AG04450 (cell line): ENCODE results near the gene ISLR2. TPM values are rescaled to one million over a fixed set of nuclear protein-coding genes. Genes with fewer than 3 reads are reported as not detected.
"Not testable (repeated sequence)": the region's sequence is repeated elsewhere in the genome, so short reads cannot be mapped to it uniquely, and the experiment has no call there.

ENCODE experiments used
- CTCF ChIA-PET: fragments of 300-600, 350-600 bp; formaldehyde crosslinking; extraction: SDS; loops from one replicate; lab custom pipeline; 2022; ENCODE audit warnings: antibody characterized with exemption, inconsistent platforms; lab: Charles Lee
- POLR2A ChIA-PET: fragments of 350-600 bp; formaldehyde crosslinking; extraction: SDS; loops from one replicate; lab custom pipeline; 2021; ENCODE audit warnings: antibody characterized with exemption, inconsistent platforms; lab: Yijun Ruan, JAX
- DNase-seq: peaks from one replicate; pipeline ENCODE4 v3.0.0-alpha.2; 2011; ENCODE audit warnings: low read depth, low spot score
- H3K27ac ChIP-seq: one replicate; pipeline ENCODE4 v1.5.1; 2012; ENCODE audit warnings: low read depth, low read length, control low read depth
- H3K27me3 ChIP-seq: one replicate; pipeline ENCODE4 v1.6.0; 2012; ENCODE audit warnings: low read length; ENCODE audit not compliant: control insufficient read depth, insufficient read depth
- H3K4me3 ChIP-seq: 2 replicates; pipeline ENCODE4 v1.5.1; 2011; ENCODE audit warnings: mild to moderate bottlenecking, low read depth, low read length, control low read depth
- H3K9me3 ChIP-seq: 2 replicates; pipeline ENCODE4 v1.5.1; 2012; ENCODE audit warnings: low read length; ENCODE audit not compliant: control insufficient read depth, insufficient read depth
- CTCF ChIP-seq: IDR thresholded peaks from 2 replicates; pipeline ENCODE4 v1.5.1; 2011; ENCODE audit warnings: low read depth, low read length, control low read depth, inconsistent platforms
- polyA plus RNA-seq: library from polyadenylated mRNA; depleted of rRNA; stranded (reverse); fragments of >200 nt; gene quantifications from 2 replicates; pipeline ENCODE4 v1.2.3, GENCODE V29; 2011

The ISLR2 gene
- polyA plus RNA-seq, 1 experiment, result not detected

GRCh38 chr15:74108111-74108510, 22.3 kb upstream of the ISLR2 start:
- CTCF ChIA-PET, result no interaction called here
- no peak for DNase-seq

GRCh38 chr15:74108611-74109010, 21.8 kb upstream of the ISLR2 start:
- CTCF ChIA-PET, H3K4me3 ChIP-seq, H3K27me3 ChIP-seq, H3K27ac ChIP-seq, POLR2A ChIA-PET, H3K9me3 ChIP-seq, DNase-seq: not testable (repeated sequence)

More at GRCh38 chr15:74108111-74108510, 22.3 kb upstream of the ISLR2 start:
- Histone ChIP-seq H3K9me3 (no peaks in the 10 kb centered on the region), H3K27ac (no peak overlapping the region), H3K4me3 (no peak overlapping the region), H3K27me3 (no peaks in the 10 kb centered on the region)
- no peak for TF ChIP-seq CTCF
- POLR2A ChIA-PET, result interaction anchor here (0.6 kb wide), 1 partner anchor 1290 kb away, joined by 7 read pairs; no protein-coding TSS in a partner anchor

GRCh38 chr15:74109713-74110112, 20.7 kb upstream of the ISLR2 start:
- CTCF ChIA-PET, result no interaction called here
- POLR2A ChIA-PET, result no interaction called here
- no peak overlapping the region for H3K27ac ChIP-seq
- DNase-seq, result no peak
- TF ChIP-seq CTCF, result no peak
- H3K9me3 ChIP-seq, result no peaks in the 10 kb centered on the region
- no peaks in the 10 kb centered on the region for H3K27me3 ChIP-seq
- no peak overlapping the region for H3K4me3 ChIP-seq

- Histone ChIP-seq H3K27ac (no peak overlapping the region), H3K4me3 (no peak overlapping the region), H3K27me3 (peaks cover 46% of the 10 kb centered on the region), H3K9me3 (no peaks in the 10 kb centered on the region)
- no peak for TF ChIP-seq CTCF
- POLR2A ChIA-PET, result no interaction called here
- DNase-seq, result no peak
- CTCF ChIA-PET, result interaction anchor here (0.6 to 1.1 kb wide), 3 partner anchors 67 to 1768 kb away, joined by 3 read pairs; no protein-coding TSS in a partner anchor
These were observed 10.0 kb upstream of the ISLR2 start for GRCh38 chr15:74120426-74120825.

- Histone ChIP-seq H3K27ac (no peak overlapping the region), H3K9me3 (no peaks in the 10 kb centered on the region), H3K27me3 (peaks cover 48% of the 10 kb centered on the region), H3K4me3 (no peak overlapping the region)
- DNase-seq, result no peak
- ChIA-PET POLR2A (no interaction called here), CTCF (interaction anchor here (0.6 to 0.7 kb wide), 2 partner anchors 73 to 1769 kb away, joined by 3 read pairs; no protein-coding TSS in a partner anchor)
- TF ChIP-seq CTCF, result no peak
These were observed 9.3 kb upstream of the ISLR2 start for GRCh38 chr15:74121039-74121438.
